Adrenal gland (tissue), 12 donors: ENCODE measurements around the gene BCAR3. TPM values are rescaled to one million over a fixed set of nuclear protein-coding genes. Genes with fewer than 3 reads are reported as not detected.

Experiments
- DNase-seq, 7 donors: peaks; one replicate each; pipeline ENCODE4 v3.0.0-alpha.2; 2019 to 2020
- H3K27ac ChIP-seq, 5 donors: fragments of 200-600 bp; sonication (generic) in 4 of 5; 1 replicate in 3 of 5; 2 replicates in 2 of 5; pipeline versions ENCODE4 v1.5.1 to v1.8.0; 2016 to 2020; ENCODE audit warnings: mild to moderate bottlenecking in 1 of 5
- H3K27me3 ChIP-seq: fragments of 200-600 bp; 2 replicates; pipeline ENCODE4 v1.8.0; 2021
- H3K36me3 ChIP-seq, 2 donors: fragments of 200-600 bp; replicated peaks in 1 of 2; 1 replicate in 1 of 2; 2 replicates in 1 of 2; pipeline versions ENCODE4 v1.5.1 to v1.8.0; 2018 to 2022
- H3K4me1 ChIP-seq, 2 donors: fragments of 200-600 bp; replicated peaks in 1 of 2; 1 replicate in 1 of 2; 2 replicates in 1 of 2; pipeline versions ENCODE4 v1.5.1 to v1.8.0; 2018 to 2021
- H3K4me3 ChIP-seq, 4 donors: fragments of 200-600 bp; sonication (generic) in 3 of 4; one replicate each; pipeline ENCODE4 v1.5.1; 2016 to 2018
- H3K9me3 ChIP-seq, 3 donors: fragments of 200-600 bp; sonication (generic) in 1 of 3; replicated peaks in 1 of 3; 1 replicate in 2 of 3; 2 replicates in 1 of 3; pipeline versions ENCODE4 v1.5.1 to v1.8.0; 2016 to 2021
- CTCF ChIP-seq, 6 experiments: fragments of 450-650 bp in 4 of 6; fragments of 200-600 bp in 2 of 6; sonication (generic) in 1 of 6; IDR thresholded peaks; 1 replicate in 5 of 6; 2 replicates in 1 of 6; pipeline versions ENCODE4 v1.5.1 to v1.8.0; 2016 to 2021; ENCODE audit warnings: antibody characterized with exemption in 6 of 6, mild to moderate bottlenecking in 2 of 6, moderate library complexity in 1 of 6
- POLR2A ChIP-seq, 2 donors: fragments of 450-650 bp; IDR thresholded peaks; one replicate each; pipeline ENCODE4 v1.6.1; 2017; ENCODE audit warnings: antibody characterized with exemption in 2 of 2, mild to moderate bottlenecking in 2 of 2, moderate library complexity in 1 of 2
- WGBS, 4 donors: extraction: QIAGEN DNeasy Blood & Tissue Kit in 2 of 4; methylation state at CpG; one replicate each; pipeline versions ENCODE4 v1.1.5 to v1.1.7; 2013 to 2017; 5-methylcytosine and 5-hydroxymethylcytosine counted together
- intact Hi-C, 2 donors: fragments of 100-400 bp; cut with DNase I; formaldehyde crosslinking; loops; one replicate each; pipeline versions ENCODE4 v1.14.1 to v1.15.0; 2022 to 2023
- polyA plus RNA-seq, 3 donors: library from polyadenylated mRNA; stranded (reverse); fragments of 200-250 nt in 2 of 3; fragments of 350-450 nt in 1 of 3; fragmentation: Illumina TruSeq in 1 of 3; extraction: RNeasy Lipid Tissue Mini Kit (QIAGEN cat#74804) in 1 of 3; gene quantifications; one replicate each; pipeline ENCODE4 v1.2.3, GENCODE V29; 2013 to 2014
- total RNA-seq, 9 donors: library from RNA; depleted of rRNA in 4 of 9; stranded (reverse); fragments of >200 nt in 4 of 9; fragments of 120-200 nt in 1 of 9; fragmentation: NEBNext Ultra II Directional in 1 of 9; extraction: Animal tissue kit (Norgen Biotek cat#: 25700) in 1 of 9; gene quantifications; one replicate each; pipeline versions ENCODE4 v1.1.0 to v1.2.4, GENCODE V29; 2013 to 2023
- donor health status: healthy with polysubstance abuse.
- donor health status: Bipolar disorder and iron deficiency.
- donor health status: DM: yes; HTN: yes; CAD: no.
- donor health status: DM: no; HTN: no; CAD: no.
- donor health status: DM: no; HTN: no; CAD: no.
- donor health status: DM: yes; HTN: yes; CAD: no.

The BCAR3 gene
- total and polyA plus RNA-seq, 12 donors: 6.5 to 31.6 (median 23.9) TPM

DNA sequence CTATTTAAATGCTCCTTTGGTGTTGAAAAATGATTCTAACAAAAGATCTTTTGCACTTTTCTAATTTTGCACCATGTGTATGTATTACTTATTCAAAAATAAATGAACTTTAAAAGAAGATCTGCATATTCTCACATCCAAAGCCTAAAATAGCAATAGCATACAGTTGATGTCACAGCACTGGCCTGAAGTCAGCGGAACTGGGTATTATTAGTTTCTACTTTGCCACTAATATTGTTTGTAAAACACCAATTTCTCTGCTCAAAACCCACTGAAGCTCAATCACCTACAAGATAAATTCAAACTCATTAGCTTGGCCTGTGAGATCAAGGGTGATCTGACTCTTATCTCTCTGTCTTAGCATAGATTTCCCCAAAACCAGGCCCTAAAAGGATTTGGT, 34.5 kb upstream of the BCAR3 start:
- TF ChIP-seq CTCF (IDR thresholded peaks at IDR 0.05) (no peak), POLR2A (IDR thresholded peaks at IDR 0.05) (no peak)
- no peak overlapping the region for H3K4me3 ChIP-seq
- intact Hi-C loops: no loop called here
- DNase-seq: no peak
- peaks cover 12 to 17% of the 10 kb centered on the region in 2 donors for H3K4me1 ChIP-seq
- H3K9me3 ChIP-seq: no peaks in the 10 kb centered on the region
- 87 to 96% (median 94%) methylated on average over 1 of the region's 1 CpG for WGBS, 4 donors
- H3K27ac ChIP-seq: peak overlapping the region in 2 of 5 donors; percentile 11 to 35
- no peaks in the 10 kb centered on the region for H3K27me3 ChIP-seq
- H3K36me3 ChIP-seq: no peaks in the 10 kb centered on the region

- Histone ChIP-seq H3K27ac (peak overlapping the region in 2 of 5 donors; percentile 11 to 35), H3K36me3 (no peaks in the 10 kb centered on the region), H3K4me1 (peaks cover 13 to 21% of the 10 kb centered on the region in 2 donors), H3K9me3 (no peaks in the 10 kb centered on the region), H3K27me3 (no peaks in the 10 kb centered on the region), H3K4me3 (no peak overlapping the region)
- TF ChIP-seq CTCF (IDR thresholded peaks at IDR 0.05): no peak
- 31 to 35% (median 32%) methylated on average over 10 of the region's 10 CpGs for WGBS, 4 donors
- peak; percentile 34 to 82 (median 69) for DNase-seq
- intact Hi-C loops: no loop called here
Observed at GRCh38 chr1:93715529-93716126, 34.0 kb upstream of the BCAR3 start.

GRCh38 chr1:93714356-93714755, 32.7 kb upstream of the BCAR3 start:
- H3K4me3 ChIP-seq: no peak overlapping the region
- peaks cover 25 to 34% of the 10 kb centered on the region in 2 donors for H3K4me1 ChIP-seq
- no peak for TF ChIP-seq CTCF (IDR thresholded peaks at IDR 0.05)
- TF ChIP-seq POLR2A (IDR thresholded peaks at IDR 0.05): no peak
- intact Hi-C loops: no loop called here
- no peaks in the 10 kb centered on the region for H3K9me3 ChIP-seq
- no peaks in the 10 kb centered on the region for H3K27me3 ChIP-seq
- no peak overlapping the region for H3K27ac ChIP-seq
- no peak for DNase-seq
- WGBS, 4 donors: 82 to 98% (median 86%) methylated on average over 1 of the region's 1 CpG
- H3K36me3 ChIP-seq: no peaks in the 10 kb centered on the region

DNA sequence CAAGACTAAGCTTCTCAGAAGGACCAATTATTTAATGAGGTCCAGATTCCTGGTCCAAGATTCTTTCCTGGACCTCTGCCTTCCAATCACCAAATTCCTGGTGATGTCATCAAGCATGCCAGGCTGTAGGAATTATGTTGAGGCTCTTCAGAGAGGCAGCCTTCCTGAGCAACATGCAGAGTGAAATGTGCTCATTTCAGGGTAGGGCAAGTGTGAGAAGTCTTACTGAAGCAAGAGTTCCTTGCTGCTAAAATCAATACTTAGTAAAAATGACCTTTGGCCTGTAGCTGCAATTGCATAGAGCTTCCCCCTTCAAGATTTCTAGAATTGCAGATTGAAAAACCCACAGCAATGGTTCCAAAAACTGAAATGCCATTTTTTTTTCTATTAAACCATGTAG, 31.7 kb upstream of the BCAR3 start:
- no peak for TF ChIP-seq CTCF (IDR thresholded peaks at IDR 0.05)
- TF ChIP-seq POLR2A (IDR thresholded peaks at IDR 0.05): no peak
- Histone ChIP-seq H3K4me3 (no peak overlapping the region), H3K9me3 (no peaks in the 10 kb centered on the region), H3K27ac (no peak overlapping the region), H3K36me3 (no peaks in the 10 kb centered on the region), H3K4me1 (peaks cover 35 to 44% of the 10 kb centered on the region in 2 donors), H3K27me3 (no peaks in the 10 kb centered on the region)
- DNase-seq: no peak
- intact Hi-C loops: no loop called here
